Stomach (tissue), 9 donors: Measurements from ENCODE around the gene PRKCE. TPM values are rescaled to one million over a fixed set of nuclear protein-coding genes. Genes with fewer than 3 reads are reported as not detected.
A peak's percentile ranks its signal among the peaks of the same experiment; 100 is the strongest.

Experiments
- DNase-seq, 2 donors: peaks; one replicate each; pipeline versions ENCODE4 v3.0.0 to v3.0.0-alpha.2; 2013 to 2019
- H3K27ac ChIP-seq, 5 donors: fragments of 200-600 bp in 4 of 5; sonication (generic) in 4 of 5; one replicate each; pipeline ENCODE4 v1.5.1; 2013 to 2019; ENCODE audit warnings: mild to moderate bottlenecking in 1 of 5, moderate library complexity in 1 of 5
- H3K27me3 ChIP-seq, 3 donors: fragments of 200-600 bp; sonication (generic); one replicate each; pipeline ENCODE4 v1.5.1; 2017 to 2019; ENCODE audit warnings: mixed run types in 1 of 3
- H3K36me3 ChIP-seq, 4 donors: fragments of 200-600 bp; sonication (generic); 1 replicate in 3 of 4; 2 replicates in 1 of 4; pipeline ENCODE4 v1.5.1; 2016 to 2019
- H3K4me1 ChIP-seq, 4 donors: fragments of 200-600 bp; sonication (generic); one replicate each; pipeline ENCODE4 v1.5.1; 2016 to 2019
- H3K4me3 ChIP-seq, 4 donors: fragments of 200-600 bp; sonication (generic) in 3 of 4; one replicate each; pipeline ENCODE4 v1.5.1; 2016 to 2019; ENCODE audit warnings: mild to moderate bottlenecking in 1 of 4
- H3K9me3 ChIP-seq, 4 donors: fragments of 200-600 bp; sonication (generic); one replicate each; pipeline ENCODE4 v1.5.1; 2016 to 2019
- EP300 ChIP-seq: sonication (generic); formaldehyde crosslinking; IDR thresholded peaks from one replicate; pipeline ENCODE4 v1.6.1; 2017; ENCODE audit warnings: antibody characterized with exemption
- POLR2A ChIP-seq, 4 donors: fragments of 450-650 bp; IDR thresholded peaks; one replicate each; pipeline ENCODE4 v1.6.1; 2016; ENCODE audit warnings: antibody characterized with exemption in 4 of 4, control low read depth in 2 of 4, mild to moderate bottlenecking in 1 of 4, moderate library complexity in 1 of 4
- POLR2AphosphoS5 ChIP-seq, 3 donors: sonication (generic); formaldehyde crosslinking; IDR thresholded peaks; one replicate each; pipeline ENCODE4 v1.6.1; 2016; ENCODE audit warnings: antibody characterized with exemption in 3 of 3
- WGBS, 5 donors: extraction: QIAGEN DNeasy Blood & Tissue Kit in 3 of 5; methylation state at CpG; one replicate each; pipeline versions ENCODE4 v1.1.5 to v1.1.7; 2013 to 2018; 5-methylcytosine and 5-hydroxymethylcytosine counted together
- intact Hi-C: fragments of 100-400 bp; cut with DNase I; formaldehyde crosslinking; loops from one replicate; pipeline ENCODE4 v1.15.1; 2023; ENCODE audit warnings: low total_unique reads
- polyA plus RNA-seq, 3 donors: library from polyadenylated mRNA; stranded (reverse); fragments of 200-250 nt; gene quantifications; one replicate each; pipeline ENCODE4 v1.2.3, GENCODE V29; 2013
- total RNA-seq, 5 donors: library from RNA; depleted of rRNA; stranded (reverse); fragments of >200 nt; gene quantifications; one replicate each; pipeline versions ENCODE4 v1.1.0 to v1.2.3, GENCODE V29; 2014 to 2016
- TF ChIP-seq, protein P1 (sequence below), 7 experiments: fragments of 450-650 bp in 4 of 7; fragments of 200-600 bp in 3 of 7; sonication (generic) in 3 of 7; IDR thresholded peaks; one replicate each; pipeline ENCODE4 v1.5.1; 2016 to 2019; ENCODE audit warnings: antibody characterized with exemption in 7 of 7, control low read depth in 2 of 7, mild to moderate bottlenecking in 1 of 7
- donor health status: healthy with polysubstance abuse.
- donor health status: Bipolar disorder and iron deficiency.
- donor health status: healthy.

Gene PRKCE
- total and polyA plus RNA-seq, 8 donors: 2.0 to 92.0 (median 10.0) TPM

DNA sequence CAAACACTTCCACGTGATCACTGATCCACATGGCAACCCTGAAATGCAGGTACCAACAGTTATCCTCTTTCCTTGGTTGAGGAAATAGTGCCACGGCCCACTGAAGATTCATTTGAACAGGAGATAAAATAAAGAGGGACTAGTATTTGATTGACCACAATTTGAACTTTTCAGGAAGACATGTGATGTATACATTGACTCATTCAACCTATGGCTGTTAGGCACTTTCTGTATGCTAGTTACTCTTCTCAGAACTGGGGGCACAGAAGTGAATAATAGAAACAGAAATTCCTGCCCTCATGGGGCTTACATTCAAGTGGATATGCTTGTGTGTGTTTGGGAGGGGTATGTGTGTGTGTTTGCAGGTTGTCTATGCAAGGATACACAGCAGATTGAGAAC, 199.6 kb downstream of the PRKCE start:
- peaks cover 12 to 67% (median 25%) of the 10 kb centered on the region in 4 donors for H3K4me1 ChIP-seq
- no peak for DNase-seq
- peak overlapping the region in 1 of 5 donors; percentile 55 for H3K27ac ChIP-seq
- WGBS, 5 donors: 70 to 79% (median 72%) methylated on average over 2 of the region's 2 CpGs
- TF ChIP-seq, protein P1, sequence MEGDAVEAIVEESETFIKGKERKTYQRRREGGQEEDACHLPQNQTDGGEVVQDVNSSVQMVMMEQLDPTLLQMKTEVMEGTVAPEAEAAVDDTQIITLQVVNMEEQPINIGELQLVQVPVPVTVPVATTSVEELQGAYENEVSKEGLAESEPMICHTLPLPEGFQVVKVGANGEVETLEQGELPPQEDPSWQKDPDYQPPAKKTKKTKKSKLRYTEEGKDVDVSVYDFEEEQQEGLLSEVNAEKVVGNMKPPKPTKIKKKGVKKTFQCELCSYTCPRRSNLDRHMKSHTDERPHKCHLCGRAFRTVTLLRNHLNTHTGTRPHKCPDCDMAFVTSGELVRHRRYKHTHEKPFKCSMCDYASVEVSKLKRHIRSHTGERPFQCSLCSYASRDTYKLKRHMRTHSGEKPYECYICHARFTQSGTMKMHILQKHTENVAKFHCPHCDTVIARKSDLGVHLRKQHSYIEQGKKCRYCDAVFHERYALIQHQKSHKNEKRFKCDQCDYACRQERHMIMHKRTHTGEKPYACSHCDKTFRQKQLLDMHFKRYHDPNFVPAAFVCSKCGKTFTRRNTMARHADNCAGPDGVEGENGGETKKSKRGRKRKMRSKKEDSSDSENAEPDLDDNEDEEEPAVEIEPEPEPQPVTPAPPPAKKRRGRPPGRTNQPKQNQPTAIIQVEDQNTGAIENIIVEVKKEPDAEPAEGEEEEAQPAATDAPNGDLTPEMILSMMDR (IDR thresholded peaks at IDR 0.05): no peak
- TF ChIP-seq EP300: no peak
- no peak for TF ChIP-seq POLR2A (IDR thresholded peaks at IDR 0.05)
- no peak for TF ChIP-seq POLR2AphosphoS5 (IDR thresholded peaks at IDR 0.05)
- no peaks in the 10 kb centered on the region for H3K27me3 ChIP-seq
- no peak overlapping the region for H3K4me3 ChIP-seq
- no peaks in the 10 kb centered on the region for H3K9me3 ChIP-seq
- intact Hi-C loops: no loop called here
- peaks cover 0 to 10% (median 7%) of the 10 kb centered on the region in 4 donors for H3K36me3 ChIP-seq

DNA sequence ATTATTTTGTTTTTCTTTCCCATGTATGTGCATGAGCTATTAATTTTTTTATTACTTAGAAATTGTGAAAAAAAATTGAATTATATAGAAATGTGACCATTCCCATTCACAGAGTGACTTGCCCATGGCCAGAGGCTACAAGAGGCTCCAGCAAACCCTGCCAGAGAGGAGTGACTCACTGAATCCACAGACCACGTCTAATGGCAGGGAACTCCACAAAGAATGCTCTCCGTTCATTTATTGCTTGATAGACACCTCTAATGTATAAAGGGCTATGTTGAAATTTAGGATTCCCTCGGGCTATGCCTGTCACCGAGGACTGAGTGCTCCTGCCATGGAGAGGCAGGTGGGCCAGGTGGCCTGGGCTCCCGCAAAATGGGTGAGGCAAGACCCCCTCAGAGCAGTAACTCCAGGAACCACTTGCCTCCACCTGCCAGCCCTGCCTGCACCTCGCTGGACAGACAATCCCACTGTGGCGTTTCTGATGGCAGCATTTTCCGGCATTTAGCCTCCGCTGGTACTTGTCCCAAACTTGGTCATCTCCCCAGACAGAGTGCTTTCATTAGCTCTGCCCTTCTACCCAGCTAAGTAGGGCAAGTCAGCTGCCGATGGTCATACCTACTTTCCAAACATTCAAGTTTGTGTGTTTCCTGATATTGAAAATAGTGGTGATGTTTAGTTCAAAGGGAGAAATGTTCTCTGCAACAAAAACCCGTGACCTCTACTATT, 200.3 kb downstream of the PRKCE start:
- Histone ChIP-seq H3K27ac (peak overlapping the region in 1 of 5 donors; percentile 14), H3K36me3 (peaks cover 0 to 3% (median 1%) of the 10 kb centered on the region in 4 donors), H3K4me1 (peaks cover 12 to 73% (median 25%) of the 10 kb centered on the region in 4 donors), H3K27me3 (no peaks in the 10 kb centered on the region), H3K9me3 (no peaks in the 10 kb centered on the region), H3K4me3 (no peak overlapping the region)
- intact Hi-C loops: no loop called here
- TF ChIP-seq POLR2A (IDR thresholded peaks at IDR 0.05) (no peak), POLR2AphosphoS5 (IDR thresholded peaks at IDR 0.05) (no peak), EP300 (no peak)
- TF ChIP-seq, protein P1 (IDR thresholded peaks at IDR 0.05): no peak
- WGBS, 5 donors: 71 to 80% (median 78%) methylated on average over 11 of the region's 11 CpGs
- peak in 1 of 2 donors; percentile 34 for DNase-seq

DNA sequence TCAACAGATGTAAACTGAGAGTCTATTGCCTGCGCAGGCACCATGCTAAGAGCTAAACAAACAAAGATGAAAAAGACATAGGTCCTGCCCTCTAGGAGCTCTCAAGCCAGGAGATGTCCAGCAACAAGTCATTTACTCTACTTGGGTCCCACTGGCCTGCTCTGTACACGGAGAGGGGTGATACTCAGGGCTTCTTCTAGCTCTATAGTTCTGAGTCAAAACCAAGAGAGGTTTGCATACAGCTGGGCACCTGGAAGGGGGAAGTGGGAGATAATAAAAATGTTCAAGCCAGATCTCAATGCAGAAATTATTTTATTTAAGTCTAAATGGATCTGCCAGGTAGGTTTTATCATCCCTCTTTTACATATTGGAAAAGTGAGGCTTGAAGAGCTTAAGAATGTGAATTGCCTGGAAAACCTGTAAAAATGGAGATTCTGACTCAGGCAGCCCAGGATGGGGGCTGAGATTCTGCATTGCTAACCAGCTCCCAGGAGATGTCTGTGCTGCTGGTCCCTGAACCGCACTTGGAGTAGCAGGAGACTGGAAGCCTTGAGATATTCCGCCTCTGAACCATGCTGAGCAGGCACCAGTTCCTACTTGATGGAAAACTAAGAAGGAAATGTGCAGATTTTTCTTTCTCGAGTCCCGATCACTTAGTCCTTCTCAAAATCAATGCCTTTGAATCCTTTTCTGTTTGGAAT, 201.1 kb downstream of the PRKCE start:
- peaks cover 16 to 81% (median 29%) of the 10 kb centered on the region in 4 donors for H3K4me1 ChIP-seq
- H3K36me3 ChIP-seq: no peaks in the 10 kb centered on the region
- 84 to 96% (median 92%) methylated on average over 6 of the region's 6 CpGs for WGBS, 5 donors
- no peaks in the 10 kb centered on the region for H3K9me3 ChIP-seq
- no peak overlapping the region for H3K4me3 ChIP-seq
- no peak for DNase-seq
- H3K27ac ChIP-seq: no peak overlapping the region
- intact Hi-C loops: no loop called here
- no peaks in the 10 kb centered on the region for H3K27me3 ChIP-seq
- TF ChIP-seq POLR2A (IDR thresholded peaks at IDR 0.05): no peak
- no peak for TF ChIP-seq EP300
- TF ChIP-seq, protein P1 (IDR thresholded peaks at IDR 0.05): no peak
- TF ChIP-seq POLR2AphosphoS5 (IDR thresholded peaks at IDR 0.05): no peak

DNA sequence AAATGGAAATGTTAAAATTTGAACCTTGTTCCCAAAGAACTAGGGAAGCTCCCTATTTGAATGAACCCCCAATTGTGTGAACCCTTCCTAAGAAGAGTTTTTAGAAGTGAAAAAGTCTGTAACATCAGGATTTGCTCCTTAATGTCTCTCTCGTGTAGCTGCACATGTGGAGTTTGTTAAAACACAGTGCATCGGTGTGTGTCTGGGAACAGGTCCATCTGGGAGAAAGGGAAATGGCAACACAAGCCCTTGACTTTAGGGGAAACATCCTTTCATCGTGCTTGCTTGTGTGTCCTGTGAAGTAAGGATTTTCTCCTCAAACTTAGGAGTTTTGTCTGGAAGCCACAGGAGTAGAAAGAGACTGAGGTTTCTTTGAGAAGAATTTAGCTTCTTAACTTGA, 203.9 kb downstream of the PRKCE start:
- WGBS, 5 donors: 11 to 29% (median 20%) methylated on average over 3 of the region's 3 CpGs
- intact Hi-C loops: no loop called here
- no peaks in the 10 kb centered on the region for H3K9me3 ChIP-seq
- no peak overlapping the region for H3K4me3 ChIP-seq
- H3K27ac ChIP-seq: peak overlapping the region in 1 of 5 donors; percentile 9
- peaks cover 20 to 89% (median 42%) of the 10 kb centered on the region in 4 donors for H3K4me1 ChIP-seq
- TF ChIP-seq EP300 (no peak), POLR2AphosphoS5 (IDR thresholded peaks at IDR 0.05) (no peak), POLR2A (IDR thresholded peaks at IDR 0.05) (no peak)
- TF ChIP-seq, protein P1 (IDR thresholded peaks at IDR 0.05): no peak
- H3K36me3 ChIP-seq: no peaks in the 10 kb centered on the region
- peak in 1 of 2 donors; percentile 59 for DNase-seq
- H3K27me3 ChIP-seq: no peaks in the 10 kb centered on the region
